SU-DHL-6 (cell line): ENCODE data around the gene ZNF467.

Experiments
- EZH2phosphoT487 ChIP-seq: fragments of 200-600 bp; sonication (generic), shearing (Covaris generic); conservative IDR thresholded peaks from 2 replicates; pipeline ENCODE4 v1.6.1; 2018; ENCODE audit warnings: mild to moderate bottlenecking, antibody characterized with exemption, low read length, moderate library complexity, mixed read lengths
- TF ChIP-seq, protein P1 (sequence below): fragments of 200-600 bp; sonication (generic); IDR thresholded peaks from one replicate; pipeline ENCODE4 v1.5.1; 2017; ENCODE audit warnings: antibody characterized with exemption, mild to moderate bottlenecking, low read length, moderate library complexity; ENCODE audit not compliant: insufficient read depth, poor library complexity, severe bottlenecking

DNA sequence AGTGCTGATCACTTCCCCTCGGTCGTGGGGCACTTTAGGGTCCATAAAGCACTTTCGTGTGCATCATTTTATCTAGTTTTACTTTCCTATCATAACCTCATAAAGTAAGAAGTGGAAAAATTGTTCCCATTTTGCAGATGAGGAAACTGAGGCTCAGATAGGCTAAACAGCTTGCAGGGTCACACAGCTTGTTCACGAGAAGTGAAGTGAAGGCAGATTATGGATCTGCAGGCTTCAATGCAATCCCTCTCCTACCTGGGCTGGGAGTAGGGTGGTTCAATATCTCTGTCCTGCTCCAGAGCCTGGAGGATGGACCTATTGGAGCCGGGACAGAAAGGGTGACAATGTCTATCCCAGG lies 10.8 kb upstream of the ZNF467 start:
- TF ChIP-seq, protein P1, sequence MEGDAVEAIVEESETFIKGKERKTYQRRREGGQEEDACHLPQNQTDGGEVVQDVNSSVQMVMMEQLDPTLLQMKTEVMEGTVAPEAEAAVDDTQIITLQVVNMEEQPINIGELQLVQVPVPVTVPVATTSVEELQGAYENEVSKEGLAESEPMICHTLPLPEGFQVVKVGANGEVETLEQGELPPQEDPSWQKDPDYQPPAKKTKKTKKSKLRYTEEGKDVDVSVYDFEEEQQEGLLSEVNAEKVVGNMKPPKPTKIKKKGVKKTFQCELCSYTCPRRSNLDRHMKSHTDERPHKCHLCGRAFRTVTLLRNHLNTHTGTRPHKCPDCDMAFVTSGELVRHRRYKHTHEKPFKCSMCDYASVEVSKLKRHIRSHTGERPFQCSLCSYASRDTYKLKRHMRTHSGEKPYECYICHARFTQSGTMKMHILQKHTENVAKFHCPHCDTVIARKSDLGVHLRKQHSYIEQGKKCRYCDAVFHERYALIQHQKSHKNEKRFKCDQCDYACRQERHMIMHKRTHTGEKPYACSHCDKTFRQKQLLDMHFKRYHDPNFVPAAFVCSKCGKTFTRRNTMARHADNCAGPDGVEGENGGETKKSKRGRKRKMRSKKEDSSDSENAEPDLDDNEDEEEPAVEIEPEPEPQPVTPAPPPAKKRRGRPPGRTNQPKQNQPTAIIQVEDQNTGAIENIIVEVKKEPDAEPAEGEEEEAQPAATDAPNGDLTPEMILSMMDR = no peak
- no peak for TF ChIP-seq EZH2phosphoT487
